Dermis microvascular lymphatic vessel endothelial cell (primary cell): ENCODE measurements around the gene TNFAIP8L3. TPM values are rescaled to one million over a fixed set of nuclear protein-coding genes. Genes with fewer than 3 reads are reported as not detected.
A peak's percentile ranks its signal among the peaks of the same experiment; 100 is the strongest.
"Not testable (repeated sequence)": the region's sequence is repeated elsewhere in the genome, so short reads cannot be mapped to it uniquely, and the experiment has no call there.

Experiments
- DNase-seq, 2 donors: peaks; one replicate each; pipeline versions ENCODE4 v3.0.0 to v3.0.0-alpha.2; 2010; ENCODE audit warnings: low read depth in 2 of 2
- total RNA-seq: library from RNA; depleted of rRNA; stranded (reverse); fragments of >200 nt; gene quantifications from 2 replicates; pipeline ENCODE4 v1.2.1, GENCODE V29; 2014

TNFAIP8L3 gene
- total RNA-seq, 1 donor from 2014 or later = 91.5 TPM

DNA sequence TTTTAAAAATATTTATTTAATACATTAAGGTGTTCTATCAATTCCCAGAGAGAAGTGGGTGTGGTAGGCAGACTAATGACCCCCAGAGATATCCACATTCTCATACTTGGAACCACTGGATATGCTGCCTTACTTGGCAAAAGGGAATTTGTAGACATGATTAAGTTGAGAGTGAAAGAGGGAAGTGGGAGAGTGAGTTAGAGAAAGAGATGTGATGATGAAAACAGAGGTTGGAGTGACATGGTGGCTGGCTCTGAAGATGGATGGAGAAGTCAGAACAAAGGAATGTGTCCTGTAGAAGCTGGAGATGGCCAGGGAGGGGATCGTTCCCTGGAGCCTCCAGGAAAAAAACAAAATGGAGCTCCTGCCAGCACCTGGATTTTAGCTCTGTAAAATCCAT lies 32.0 kb downstream of the TNFAIP8L3 start:
- no peak for DNase-seq

GRCh38 chr15:51060030-51060673 lies 34.6 kb downstream of the TNFAIP8L3 start:
- no peak for DNase-seq

- DNase-seq = no peak
Measured at GRCh38 chr15:51054535-51054934, 40.2 kb downstream of the TNFAIP8L3 start.

DNA sequence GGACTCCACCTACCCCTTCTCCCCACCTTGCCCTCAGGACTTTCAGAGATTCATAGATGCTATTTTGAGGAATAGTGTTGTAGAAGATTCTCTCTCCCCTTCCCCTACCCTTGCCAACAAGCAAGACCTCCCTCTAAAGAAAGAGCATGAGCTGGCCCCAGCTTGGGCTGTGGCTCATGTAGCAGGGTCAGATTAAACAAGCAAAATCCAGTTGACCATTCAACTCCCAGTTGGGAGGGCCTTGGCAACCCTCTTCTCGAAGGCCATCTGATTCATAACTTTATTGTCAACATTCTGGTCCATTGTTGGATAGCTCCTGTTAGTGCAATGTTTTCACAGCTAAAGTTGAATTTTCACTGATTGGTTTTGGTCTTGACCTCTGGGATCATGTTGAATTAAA lies 41.1 kb downstream of the TNFAIP8L3 start:
- DNase-seq = no peak

DNA sequence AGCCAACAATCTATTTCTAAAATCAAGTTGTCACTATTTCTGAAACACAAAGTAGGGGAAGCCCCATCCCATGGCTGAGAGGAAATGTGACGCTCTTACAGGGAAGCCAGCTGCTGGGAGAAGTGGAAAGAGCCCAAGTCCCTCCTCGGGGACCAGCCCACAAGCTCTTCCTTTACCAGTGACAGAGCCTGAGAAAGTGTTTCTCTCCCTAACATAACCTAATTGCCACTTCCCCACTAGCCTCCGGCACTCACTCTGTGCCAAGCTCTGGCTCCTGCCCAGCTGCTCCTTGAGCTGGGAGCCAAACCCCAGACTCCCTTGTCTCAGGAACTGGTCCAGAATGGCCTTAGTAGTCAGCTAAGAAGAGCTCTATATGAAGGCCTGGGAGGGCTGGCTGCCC lies 42.9 kb downstream of the TNFAIP8L3 start:
- peak in 1 of 2 donors; percentile 65 for DNase-seq

DNA sequence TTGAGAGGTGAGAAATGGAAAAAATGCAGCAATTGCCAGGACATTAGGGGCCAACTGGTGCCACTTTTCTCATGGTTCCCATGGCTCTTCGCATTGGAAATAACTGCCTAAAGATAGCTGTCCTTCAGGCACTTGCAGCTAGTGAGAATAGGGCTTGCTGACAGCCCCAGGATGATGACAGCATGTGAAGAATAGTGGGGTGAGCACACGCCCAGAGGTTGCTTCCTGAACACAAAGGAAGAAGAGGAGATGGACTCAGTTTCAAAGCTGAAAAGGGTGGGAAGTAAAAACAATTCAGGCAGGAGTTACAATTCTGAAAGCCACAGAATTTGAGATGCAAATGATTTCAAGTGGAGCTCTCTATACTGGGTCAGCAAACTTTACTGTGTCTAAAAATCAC lies 45.6 kb downstream of the TNFAIP8L3 start:
- DNase-seq = no peak

GRCh38 chr15:51048308-51048707 lies 46.4 kb downstream of the TNFAIP8L3 start:
- no peak for DNase-seq

GRCh38 chr15:51046799-51047449 lies 47.8 kb downstream of the TNFAIP8L3 start:
- DNase-seq = peak in 1 of 2 donors; percentile 45

GRCh38 chr15:51046016-51046415 lies 48.7 kb downstream of the TNFAIP8L3 start:
- DNase-seq = no peak

DNA sequence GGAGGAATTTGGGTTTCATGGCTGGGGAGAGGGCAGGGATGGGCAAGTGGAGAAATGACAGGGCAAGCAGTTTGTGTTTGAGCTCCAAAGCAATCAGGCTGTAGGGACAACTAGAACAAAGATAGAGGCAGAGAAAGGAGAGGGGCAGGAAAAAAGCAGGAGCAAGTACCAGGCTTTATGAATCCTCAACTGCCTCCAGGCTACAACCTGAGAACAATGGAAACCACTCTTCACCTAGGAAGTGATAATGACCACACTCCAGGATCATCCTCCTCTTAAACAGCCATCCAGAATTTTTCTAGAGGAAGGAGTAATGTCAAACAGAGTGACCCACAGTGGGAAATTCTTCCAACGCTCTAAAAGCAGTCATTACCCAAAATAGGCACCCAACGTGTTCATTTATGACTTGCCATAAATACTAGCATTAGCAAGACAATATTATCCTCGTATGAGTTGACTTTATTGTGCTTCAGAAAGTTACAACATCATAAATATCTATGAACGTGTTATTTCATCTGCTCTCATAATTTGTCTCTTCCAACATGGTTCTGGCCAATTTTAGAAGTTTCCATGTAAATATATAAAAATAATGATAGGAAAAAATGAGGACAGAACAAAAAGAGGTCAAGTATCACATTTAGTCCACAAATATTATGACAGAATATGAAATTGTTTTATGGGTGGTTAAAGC lies 50.5 kb downstream of the TNFAIP8L3 start:
- DNase-seq = peak in 1 of 2 donors; percentile 45

DNA sequence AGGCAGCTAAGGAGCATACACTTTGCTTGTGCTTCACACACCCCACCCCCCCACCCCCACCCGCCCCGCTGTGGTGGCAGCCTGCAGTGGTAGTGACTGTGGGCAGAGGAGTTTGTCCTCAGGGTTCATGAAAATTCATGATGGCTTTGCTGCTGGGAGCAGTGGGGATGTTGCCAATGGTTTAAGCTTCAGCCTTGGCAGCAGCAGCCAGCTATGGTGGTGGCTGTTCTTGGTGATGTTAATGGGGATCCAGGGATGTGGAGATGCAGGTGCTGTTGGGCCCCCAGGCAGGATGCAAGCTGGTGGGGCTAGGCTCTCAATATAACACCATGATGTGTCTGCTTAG lies 55.8 kb downstream of the TNFAIP8L3 start:
- no peak for DNase-seq

GRCh38 chr15:51038162-51038973 lies 56.3 kb downstream of the TNFAIP8L3 start:
- DNase-seq = no peak

- DNase-seq = not testable (repeated sequence)
Measured at GRCh38 chr15:51037474-51037873, 57.2 kb downstream of the TNFAIP8L3 start.

DNA sequence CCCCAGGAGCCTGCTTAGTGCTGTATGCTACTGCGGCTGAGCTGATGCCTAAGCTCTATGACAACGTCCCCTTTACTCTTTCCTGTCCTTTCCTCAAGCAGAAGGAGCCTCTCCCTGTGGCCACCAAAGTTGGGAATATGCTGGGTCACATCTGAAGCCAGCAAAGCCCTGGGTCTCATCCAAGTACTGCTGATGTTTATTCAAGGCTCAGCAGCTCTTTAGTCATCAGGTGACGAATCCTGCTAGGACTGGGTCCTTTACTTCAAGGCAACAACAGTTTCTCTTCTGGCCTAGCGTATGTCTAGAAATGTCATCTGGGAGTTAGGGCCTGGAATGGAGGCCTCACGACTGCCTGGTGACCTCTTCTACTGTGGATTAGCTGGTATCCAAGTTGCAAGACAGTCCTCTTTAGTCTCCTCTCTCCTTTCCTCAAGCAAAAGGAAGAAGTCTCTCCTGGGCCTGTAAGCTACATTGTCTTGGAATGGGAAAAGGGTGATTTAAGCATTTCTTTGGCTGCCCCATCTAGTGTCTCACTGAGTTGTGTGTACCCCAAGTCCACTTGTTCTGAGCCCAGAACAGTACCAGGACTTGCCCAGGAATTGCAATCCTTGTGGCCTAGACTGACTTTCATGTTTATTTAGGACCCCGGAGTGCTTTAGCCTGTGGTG lies 63.9 kb downstream of the TNFAIP8L3 start:
- DNase-seq = peak in 1 of 2 donors; percentile 22

GRCh38 chr15:51025454-51025846 lies 69.3 kb downstream of the TNFAIP8L3 start:
- no peak for DNase-seq

DNA sequence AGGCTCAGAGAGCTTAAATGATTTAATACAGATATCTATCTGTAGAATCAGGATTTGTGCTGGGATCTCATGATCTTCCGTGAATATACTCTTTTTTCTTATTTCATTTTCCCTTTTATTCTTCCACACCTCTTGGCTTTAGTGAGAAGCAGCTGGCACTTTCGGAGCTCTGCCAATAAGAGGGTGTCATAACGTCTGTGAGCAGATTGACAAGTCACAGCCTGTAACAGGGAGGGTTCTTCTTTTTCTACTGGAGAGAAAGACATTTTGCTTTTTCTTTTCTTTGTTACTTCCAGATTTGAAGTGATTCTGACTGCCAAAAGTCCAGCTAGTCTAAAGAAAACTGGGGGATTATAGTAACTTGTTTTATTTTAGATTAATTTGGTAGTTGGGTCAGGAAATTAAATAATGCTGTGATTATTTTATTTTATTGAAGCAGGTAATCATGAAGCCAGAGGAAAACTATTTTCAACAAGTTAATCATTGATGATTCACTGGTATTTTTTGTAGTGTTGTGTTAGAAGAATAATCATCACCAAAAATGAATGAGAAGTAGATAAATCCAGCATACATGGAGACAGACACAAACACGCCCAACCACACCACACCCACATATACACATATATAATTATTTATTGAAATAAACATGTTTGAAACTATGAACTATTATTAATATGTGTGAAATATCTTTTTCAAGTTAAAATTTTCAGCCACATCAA lies 69.8 kb downstream of the TNFAIP8L3 start:
- no peak for DNase-seq

GRCh38 chr15:51023499-51023898 lies 71.2 kb downstream of the TNFAIP8L3 start:
- DNase-seq = no peak

DNA sequence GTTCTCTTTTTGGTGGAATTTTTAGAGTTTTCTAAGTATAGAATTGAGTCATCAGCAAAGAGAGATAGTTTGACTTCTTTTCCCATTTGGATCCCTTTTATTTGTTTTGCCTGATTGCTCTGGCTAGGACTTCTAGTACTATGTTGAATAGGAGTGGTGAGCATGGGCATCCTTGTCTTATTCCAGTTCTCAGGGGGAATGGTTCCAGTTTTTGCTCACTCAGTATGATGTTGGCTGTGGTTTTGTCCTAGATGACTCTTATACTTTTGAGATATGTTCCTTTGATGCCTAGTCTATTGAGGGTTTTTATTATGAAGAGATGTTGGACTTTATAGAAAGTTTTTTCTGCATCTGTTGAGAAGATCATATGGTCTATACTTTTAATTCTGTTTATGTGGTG lies 72.5 kb downstream of the TNFAIP8L3 start:
- no peak for DNase-seq

DNA sequence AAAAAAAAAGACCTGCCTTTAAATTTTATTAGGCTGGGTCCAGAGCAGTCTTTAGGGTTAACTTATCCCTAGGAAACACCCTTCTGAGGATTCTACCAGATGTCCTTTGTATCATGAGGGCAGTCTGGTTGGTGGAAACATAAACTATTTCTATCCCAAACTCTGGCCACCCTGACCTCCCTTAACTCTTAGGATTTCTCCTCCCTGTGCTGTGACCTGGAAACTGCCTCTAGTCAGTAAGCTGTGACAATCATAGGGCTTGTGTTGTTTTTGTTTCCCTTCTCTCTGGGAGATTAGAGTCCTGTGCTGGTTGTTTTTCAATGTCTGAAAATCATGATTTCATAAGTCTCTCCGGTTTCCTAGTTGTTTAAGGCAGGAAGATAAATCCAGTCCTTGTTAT lies 78.1 kb downstream of the TNFAIP8L3 start:
- DNase-seq = peak; percentile 9 to 16

GRCh38 chr15:51011212-51011611 lies 83.5 kb downstream of the TNFAIP8L3 start:
- DNase-seq = peak in 1 of 2 donors; percentile 19
